Astrocyte of the hippocampus (primary cell): Measurements from ENCODE around the gene TMEM100.
A peak's percentile ranks its signal among the peaks of the same experiment; 100 is the strongest.

ENCODE experiments used
- DNase-seq: peaks from one replicate; pipeline ENCODE4 v3.0.0; 2011; ENCODE audit warnings: low read depth, low spot score

TMEM100 gene

DNA sequence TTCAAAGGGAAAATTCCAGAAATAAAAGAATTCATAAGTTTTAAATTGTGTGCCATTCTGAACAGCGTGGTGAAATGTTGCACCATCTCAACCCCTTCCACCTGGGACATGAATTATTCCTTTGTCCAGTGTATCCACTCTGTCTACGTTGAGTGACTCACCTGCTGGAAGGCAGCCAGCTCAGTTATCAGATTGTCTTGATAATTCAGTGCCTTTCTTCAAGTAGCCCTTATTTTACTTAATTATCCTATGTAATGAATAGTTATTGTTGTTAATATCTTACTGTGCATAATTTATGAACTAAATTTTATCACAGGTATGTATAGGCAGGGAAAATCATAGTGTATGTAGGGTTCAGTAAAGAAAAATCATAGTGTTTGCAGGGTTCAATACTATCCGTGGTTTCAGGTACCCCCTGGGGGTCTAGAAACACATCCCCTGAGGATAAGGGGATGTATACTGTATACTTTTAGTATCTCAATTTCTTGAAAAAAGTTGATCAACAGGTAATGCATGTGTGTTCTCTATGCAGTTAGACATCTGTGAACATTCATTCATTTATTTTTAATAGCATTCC is 20.5 kb upstream of the TMEM100 start:
- DNase-seq: no peak

DNA sequence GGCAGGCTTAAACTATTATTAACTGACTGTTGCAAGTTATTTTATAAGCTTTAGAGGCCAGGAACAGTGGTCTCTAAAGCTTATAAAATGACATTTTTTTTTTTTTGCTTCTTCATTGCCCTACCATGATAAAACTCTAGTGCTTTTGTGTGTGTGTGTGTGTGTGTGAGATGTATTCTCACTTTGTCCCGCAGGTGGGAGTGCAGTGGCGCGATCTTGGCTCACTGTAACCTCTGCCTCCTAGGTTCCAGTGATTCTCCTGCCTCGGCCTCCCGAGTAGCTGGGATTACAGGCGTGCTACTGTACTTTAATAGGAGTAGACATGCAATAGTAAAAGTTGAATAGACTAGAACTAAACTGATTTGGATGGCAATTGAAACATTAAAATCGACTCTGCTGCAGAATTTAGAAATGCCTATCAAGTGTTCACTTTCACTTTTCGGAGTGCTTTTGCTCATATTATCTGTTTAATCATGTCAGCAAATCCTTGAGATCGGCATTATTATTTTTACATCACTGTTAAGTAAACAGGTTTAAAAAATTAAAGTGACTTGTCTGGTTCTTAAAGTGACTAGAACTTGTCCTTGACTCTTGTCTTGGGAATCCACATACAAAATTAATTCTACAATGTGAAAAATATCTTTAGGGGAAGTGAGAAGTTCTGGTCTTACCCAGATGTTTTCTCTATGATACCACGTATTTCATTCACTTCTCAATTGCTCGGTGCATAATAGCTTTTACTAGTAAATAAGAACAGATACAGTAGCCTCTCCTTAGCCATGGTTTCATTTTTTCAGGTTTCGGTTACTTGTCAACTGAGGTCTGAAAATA is 19.8 kb upstream of the TMEM100 start:
- no peak for DNase-seq

DNA sequence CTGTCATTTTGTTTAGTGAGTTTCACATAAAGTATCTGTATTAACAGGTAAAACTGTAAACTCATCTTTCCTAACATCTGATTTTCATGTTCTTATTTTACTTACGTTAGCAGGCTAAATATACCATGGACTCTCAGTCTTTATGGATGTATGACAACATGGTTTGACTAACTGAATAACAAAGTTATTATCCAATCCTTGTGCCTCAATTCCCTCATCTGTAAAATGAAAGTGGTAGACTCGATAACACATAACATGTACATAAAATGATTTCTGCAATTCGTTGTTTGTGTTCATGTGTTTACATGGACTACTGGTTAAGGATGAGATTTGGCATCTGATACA is 18.7 kb upstream of the TMEM100 start:
- DNase-seq: no peak

DNA sequence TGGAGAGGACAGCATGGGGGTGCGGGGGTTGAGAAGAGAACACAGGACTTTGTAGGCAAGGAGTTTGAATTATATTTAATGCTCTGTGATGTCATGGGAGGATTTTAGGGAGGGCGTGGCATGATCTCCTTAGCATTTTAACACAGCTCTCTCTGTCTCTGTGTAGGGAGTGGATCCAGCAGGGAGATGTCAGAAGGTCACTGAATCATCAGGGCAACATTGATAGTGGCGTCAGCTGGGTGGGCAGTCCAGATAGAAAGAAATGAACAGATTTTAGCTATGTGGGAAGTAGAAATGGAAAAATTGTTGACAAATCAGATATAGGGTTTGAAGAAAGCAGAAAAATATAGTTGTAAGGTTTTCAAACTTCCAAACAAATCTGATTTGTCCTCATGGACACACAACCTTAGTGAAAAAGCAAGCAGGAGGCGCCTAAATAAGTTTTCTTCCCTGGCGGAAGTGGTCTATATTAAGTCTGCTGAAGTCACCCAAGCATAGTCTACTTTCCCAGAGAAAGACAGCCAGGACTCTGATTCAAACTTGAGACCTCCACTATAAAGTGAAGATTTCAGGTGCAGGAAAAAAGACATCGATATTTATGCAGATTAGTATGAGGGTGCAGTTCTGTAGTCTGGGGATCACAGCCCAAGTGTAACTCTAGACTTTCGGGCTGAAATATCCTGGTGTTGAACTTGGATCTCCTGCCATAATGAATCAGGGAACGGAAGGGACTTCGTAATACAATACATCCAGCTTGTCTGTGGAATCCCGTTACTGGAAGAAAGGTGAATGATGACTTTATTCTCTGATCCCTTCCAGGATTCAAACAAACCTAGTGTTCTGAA is 18.1 kb upstream of the TMEM100 start:
- no peak for DNase-seq

DNA sequence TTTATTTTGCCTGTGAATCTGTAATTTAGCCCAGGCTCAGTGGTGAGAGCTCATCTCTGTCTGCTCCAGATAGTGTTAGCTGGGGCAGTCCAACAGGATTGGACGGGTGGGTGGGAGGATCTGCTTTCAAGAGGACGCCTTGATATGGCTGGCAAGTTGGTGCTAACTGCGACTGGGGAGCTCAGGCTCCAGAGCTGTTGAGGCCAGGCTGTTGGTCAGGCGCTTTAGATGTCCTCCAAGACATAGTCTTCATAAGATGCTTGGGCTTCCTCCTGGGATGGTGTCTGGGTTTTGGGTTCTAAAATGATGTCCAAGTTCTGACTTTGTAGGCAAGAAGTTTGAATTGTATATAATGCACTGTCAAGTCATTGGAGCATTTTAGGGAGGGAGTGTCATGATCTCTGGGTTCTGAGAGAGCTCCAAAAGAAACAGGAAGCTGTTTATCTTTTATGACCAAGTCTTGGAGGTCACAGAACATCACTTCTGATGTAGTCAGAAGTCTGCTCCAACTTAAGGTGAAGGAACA is 15.4 kb upstream of the TMEM100 start:
- no peak for DNase-seq

DNA sequence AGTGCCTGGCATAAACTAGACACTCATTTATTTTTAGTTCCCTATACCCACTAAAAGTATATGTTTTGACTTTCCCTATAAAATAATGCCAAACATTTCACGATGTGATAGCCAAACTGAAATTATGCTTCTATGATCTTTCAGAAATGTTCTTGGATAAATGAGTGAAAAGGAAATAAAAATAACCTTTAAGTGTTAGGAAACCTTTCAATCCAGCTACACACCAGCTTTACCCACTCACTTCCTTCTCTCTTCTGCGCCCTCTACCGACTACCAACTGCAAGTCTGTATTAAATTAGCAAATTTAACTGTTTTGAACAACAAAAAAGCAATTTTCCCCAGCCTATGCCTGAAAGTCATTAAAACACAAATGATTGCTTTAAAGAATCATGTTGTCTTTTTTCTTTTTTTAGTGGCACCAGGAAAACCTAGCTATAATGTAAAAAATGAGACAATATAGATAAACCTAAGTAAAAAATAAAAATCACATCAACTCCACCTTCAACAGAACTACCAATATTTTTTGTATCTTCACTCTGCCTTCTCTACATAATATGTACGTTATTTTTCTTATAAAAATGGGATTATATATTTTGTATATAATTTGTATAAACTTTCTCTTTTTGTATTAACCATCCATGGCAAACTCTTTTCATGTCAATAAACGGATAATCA is 13.2 kb upstream of the TMEM100 start:
- DNase-seq: peak; percentile 69

DNA sequence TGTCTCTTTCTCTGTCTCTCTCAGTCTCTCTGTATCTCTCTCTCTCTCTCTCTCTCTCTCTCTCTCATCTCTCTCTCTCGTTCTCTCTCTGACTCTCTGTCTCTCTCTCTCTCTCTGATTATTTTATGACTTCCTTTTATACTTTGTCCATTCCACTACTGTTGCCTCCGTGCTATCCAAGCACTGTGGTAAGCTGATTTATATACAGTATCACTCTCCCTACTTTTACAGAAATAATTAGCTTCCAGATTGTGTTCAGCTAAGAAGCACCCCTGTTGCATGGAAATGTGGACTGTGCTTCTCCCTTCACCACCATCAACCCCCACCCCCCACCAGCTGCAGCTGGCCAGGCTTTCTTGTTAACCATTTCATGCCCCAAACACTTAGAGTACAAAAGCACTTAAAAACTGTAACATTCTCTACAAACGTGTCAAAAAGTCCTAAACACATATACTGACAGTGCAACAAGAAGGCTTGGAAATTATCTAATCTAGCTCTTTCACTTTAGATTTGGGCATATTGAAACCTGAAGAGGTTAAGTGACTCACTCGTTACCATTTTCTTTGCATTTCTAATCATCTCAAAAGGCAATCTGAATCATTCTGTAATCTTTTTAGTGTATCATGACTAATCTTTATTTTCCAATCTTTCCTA is 11.6 kb upstream of the TMEM100 start:
- no peak for DNase-seq

DNA sequence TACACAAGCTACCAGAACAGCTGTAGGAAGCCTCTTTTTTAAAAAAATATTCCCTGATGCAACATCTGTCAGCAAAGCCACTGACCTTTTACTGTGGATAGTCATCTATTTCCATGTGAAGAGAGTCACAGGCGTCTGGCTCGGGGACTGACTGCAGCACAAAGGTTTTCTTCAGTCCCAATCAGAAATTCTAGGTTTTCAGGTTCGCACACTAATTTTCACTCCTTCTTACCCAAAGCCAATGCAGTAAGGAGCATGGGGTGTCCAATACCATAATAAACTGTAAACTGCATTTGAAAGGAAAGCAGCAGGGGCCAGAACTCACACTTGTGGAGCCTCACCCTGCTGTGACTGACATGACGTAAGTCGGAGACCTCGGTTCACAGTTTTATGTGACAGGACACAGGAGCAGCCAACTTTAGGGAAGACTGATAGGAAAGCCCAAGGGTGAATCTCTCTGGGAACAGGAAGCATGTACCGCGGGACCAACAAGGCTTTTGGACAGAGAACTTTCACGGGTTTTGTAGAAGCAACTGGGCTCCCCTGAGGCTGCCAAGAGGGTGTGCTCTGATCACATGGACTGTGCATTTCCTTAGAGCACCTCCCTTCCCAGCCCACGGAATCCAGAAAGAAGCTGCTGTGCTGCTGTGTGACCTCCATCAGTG is 9.1 kb upstream of the TMEM100 start:
- DNase-seq: no peak

DNA sequence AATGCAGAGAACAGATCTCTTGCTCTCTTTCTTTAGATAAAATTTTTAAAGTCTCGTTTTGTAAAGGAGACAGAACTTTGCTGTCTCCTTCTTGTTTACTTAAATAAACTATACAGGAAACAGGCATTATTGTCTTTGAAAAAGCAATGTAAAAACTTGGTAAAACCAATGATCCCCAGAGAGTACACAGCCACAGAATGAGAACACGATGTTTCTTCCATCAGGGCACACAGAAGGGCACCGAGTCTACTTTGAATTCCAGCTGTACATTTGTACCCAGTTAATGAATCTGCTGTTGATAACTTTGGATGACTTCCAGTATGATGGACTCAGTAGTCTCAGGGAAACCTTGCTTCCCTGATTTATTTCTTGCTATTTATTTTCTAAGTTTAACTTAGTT is 8.1 kb upstream of the TMEM100 start:
- no peak for DNase-seq

DNA sequence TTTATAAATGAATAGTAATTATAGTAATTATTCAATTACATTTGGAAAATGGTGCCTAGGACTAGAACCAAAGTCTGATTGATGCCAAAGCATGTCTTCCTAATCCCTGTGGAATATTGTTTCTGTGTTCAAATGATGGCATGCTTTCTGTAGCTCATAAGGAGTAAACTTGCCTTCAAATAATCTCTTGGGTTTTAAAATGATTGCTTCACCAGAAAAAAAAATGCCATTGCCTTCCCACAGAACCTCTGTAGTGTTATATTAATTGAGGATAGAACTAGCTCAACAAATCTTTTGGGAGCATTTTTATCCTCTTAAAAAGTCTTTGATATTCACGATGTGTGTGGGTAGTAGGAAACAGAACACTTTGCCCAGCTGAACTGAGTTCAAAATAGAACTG is 7.7 kb upstream of the TMEM100 start:
- DNase-seq: no peak

DNA sequence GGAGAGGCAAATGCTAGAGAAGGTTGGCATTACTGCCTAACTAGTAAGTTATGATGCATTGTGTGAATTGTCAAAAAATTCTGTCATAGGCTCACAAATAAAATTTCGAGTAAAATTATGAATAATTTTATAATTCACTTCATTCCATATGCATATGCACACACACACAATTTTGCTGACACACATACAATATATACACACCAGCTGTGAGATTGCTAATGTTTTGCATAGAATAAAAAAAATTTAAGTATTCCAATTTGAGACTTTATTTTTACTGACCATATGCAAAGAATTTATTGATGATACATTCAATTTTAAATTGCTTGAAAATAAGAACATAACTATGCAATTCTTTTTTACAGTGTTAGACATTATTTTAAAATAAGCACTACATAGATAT is 6.8 kb upstream of the TMEM100 start:
- DNase-seq: no peak

DNA sequence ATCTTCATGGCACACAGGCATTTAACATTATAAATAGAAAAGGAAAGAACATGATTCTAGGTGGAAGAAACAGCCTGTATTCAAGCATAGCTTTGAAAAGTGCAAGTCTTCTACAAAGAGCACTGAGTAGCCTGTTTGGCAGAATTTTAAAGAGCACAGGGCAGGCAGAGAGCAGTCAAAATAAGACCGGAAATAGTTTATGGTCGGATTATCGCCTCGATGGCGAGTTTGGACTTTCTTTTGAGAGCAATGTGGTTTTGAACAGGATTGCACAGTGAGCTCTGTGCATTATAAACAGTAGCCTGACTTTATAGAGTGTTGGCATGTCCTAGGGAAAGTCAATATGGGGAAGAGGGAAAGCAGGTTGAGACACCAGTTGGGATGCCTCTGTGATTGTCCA is 6.2 kb upstream of the TMEM100 start:
- no peak for DNase-seq

DNA sequence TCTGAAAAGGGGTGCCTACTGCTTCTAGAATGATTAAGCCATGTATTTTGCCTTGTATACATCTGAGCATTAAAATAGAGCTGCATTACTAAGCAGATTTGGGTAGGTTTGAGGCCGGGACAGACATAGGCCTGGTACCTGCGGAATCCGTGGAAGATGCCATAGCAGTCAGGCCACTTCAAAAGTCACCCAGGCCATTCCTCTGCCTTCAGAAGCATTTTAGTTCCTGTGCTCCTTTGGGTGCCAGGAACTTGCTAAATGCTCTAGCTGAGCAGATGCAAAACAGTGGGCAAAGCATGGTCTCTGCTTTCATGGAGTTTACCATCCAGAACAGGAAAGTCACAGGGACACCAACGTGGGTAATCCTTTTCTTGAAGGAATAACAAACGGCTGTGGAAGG is 5.7 kb upstream of the TMEM100 start:
- no peak for DNase-seq

DNA sequence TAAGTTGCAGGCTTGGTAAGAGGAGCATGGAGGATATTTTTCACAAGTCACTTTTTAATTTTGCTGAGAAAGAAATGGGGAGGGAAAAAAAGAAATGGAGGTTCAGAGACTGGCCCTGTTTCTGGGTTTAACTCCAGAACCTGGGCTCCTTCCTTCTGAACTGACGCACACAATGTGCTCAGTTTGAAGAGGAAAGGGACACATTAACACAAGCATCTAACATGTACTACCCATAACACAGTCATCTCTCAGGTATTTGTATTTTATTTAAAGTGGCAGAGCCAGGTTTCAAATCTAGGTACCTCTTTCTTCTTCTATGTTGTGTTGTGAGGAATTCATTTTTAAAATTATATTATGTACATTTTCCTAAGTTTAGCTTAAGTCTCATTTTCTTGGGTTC is 5.3 kb upstream of the TMEM100 start:
- no peak for DNase-seq

DNA sequence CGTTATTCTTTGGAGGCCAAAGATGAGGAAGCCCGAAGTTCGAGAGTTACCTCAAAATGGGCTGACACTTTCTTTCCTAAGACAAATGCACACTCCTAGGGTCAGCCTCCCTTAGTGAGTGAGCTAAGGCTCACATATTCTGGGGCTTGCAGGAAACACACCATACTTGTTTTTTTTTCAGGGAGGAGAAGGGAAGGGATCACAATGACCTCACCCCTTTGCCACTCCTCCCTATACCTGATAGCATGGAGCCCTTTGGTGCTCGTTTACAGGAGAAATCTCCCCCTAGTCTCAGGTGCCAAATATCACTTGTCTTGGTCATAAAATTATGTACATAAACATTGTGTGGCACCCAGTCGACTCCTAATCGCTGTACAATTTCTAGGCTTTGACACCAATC is 4.6 kb upstream of the TMEM100 start:
- DNase-seq: no peak

DNA sequence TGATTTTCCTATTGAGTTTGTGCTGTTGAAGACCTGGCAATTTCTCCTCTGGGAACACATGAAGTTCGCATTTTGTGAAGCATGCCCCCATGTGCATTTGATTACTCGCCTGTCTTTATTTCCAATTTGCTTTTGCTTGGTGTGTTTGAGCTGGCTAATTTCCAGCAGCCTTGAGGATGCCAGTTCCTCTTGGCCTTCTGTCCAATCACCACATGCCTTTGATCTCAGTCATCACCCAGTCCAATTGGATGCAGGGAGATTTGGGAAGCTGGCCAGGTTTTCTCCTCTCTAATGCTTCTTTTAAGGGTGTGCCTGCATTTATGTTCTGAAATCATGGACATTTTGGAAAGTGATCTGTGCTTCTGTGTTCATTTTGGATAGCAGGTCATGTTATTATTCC is 3.8 kb upstream of the TMEM100 start:
- peak; percentile 93 for DNase-seq

DNA sequence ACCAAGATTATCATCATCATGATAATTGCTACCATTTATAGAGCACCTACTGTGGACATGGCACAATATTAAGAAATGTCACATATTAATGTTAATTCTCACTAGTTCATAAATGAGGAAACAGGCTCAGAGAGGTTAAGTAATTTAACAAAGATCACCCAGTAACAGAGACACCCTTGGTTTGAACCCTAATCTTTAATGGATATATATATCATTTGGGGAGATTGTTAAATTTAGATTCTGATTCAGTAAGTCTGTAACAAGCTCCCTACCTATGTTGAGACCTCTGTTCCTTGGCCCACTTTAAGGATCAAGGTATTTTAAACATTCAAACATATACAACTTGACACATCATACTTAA is 804 bp upstream of the TMEM100 start:
- DNase-seq: no peak

DNA sequence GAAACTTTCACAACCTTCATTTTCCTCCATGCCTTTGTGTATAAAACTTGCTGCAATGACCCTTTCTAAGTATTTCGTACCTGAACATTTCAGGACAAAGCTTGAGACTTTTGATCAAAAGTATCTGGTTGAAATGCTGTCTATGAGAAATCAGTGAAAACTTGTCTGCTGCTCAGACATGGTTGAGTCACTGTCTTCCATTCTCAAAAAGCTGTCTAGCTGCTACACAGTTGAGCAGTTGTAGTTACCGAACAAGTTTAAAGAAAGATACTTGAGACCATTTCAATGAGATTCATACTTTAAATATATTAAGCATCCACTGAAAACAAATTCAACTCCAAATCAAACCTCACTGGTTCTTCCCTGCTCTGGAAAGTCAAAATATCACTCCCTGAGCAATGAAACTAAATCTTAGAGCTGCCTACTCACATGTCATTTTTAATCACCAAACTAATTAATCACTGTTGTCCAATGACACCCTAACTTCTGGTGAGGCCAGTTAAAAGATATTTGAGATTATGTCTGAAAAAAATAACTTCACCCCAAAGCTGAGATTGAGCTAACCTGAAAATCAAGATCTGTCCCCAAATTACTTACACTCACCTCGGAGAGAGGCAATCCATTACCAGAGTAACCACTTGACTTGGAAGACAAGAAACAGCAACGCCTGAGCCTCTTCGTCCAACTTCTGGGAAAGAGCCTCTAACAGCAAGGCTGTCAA is 488 bp downstream of the TMEM100 start:
- no peak for DNase-seq

DNA sequence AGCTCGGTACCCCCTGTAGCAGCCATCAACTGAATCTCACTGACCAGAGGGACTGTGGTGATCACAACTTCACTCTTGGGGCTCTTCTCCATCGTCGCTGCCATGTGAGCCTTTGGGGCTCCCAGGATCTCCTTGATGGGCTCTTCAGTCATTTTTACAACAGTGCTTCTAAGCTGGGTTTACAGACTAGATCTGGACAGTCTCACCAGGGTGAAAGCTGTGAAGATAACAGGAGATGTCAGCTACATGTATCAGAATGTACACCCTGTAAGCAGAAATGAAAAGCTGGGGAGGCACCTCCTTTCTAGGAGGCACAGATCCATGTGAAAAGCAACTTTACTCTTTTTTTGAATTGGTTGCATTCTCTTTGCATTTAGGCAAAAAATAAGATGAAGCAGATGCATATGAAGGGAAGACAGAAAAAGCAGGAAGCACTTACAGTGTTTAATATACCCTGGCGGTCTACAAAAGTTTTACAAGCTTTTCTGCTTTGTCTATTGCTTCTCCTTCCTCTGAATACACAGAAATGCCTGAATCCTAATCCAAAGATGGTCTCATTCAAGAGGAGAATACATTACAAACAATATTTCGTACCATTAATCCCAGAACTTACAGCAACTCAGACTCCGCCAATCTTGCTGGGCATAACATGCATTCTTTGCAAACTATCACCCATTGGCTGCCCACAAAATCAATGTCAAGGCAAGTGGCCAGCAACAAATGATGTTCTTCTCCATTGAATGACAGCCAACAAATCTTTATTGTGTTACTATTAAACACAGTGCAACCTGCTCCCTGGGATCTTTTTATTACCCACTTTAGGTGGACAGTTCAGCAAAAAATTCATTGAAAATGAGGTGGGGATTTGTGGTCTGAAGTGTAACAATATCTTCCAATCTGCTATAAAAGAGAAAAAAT is 1.5 kb downstream of the TMEM100 start:
- DNase-seq: no peak
